ENCODE data around the gene RHD.

- TF ChIP-seq CTCF (IDR thresholded peaks at IDR 0.05; ENCODE audit: low read depth, low read length) (no peak), POLR2A (IDR thresholded peaks at IDR 0.05; ENCODE audit: extremely low read depth, insufficient read length) (no peak), MAX (IDR thresholded peaks at IDR 0.05; ENCODE audit: low read depth, low read length) (no peak), MYC (IDR thresholded peaks at IDR 0.05; ENCODE audit: low read depth, low read length) (no peak)
Measured at GRCh38 chr1:25356848-25357247, 84.5 kb downstream of the RHD start.
